H1 (cell line): ENCODE results near the gene TAF9B. TPM values are rescaled to one million over a fixed set of nuclear protein-coding genes. Genes with fewer than 3 reads are reported as not detected.

Experiments used
- CTCF ChIA-PET: fragments of 300-600 bp; sonication (Branson Sonifier 250); formaldehyde crosslinking; loops from one replicate; lab custom pipeline; 2021; ENCODE audit not compliant: partially characterized antibody; lab: Charles Lee
- POLR2A ChIA-PET: fragments of 300-600 bp; sonication (Branson Sonifier 250); formaldehyde crosslinking; loops from one replicate; lab custom pipeline; 2021; ENCODE audit warnings: inconsistent platforms; ENCODE audit not compliant: partially characterized antibody; lab: Charles Lee
- DNase-seq, 2 experiments: peaks; one replicate each; pipeline versions ENCODE4 v3.0.0 to v3.0.0-alpha.2; 2010 to 2022; ENCODE audit warnings: low spot score in 2 of 2, low read depth in 1 of 2, mixed read lengths in 1 of 2
- FAIRE-seq: peaks from 2 replicates; lab custom pipeline; 2011; peaks lifted over from hg19 to GRCh38; lab: Jason Lieb, UNC
- H2AFZ ChIP-seq: 2 replicates; pipeline ENCODE4 v1.8.1; 2012; ENCODE audit warnings: low read length, inconsistent platforms
- H2AK5ac ChIP-seq: 2 replicates; pipeline ENCODE4 v1.6.1; 2013; ENCODE audit warnings: low read depth, low read length
- H2BK120ac ChIP-seq: replicated peaks from 2 replicates; pipeline ENCODE3; 2013; ENCODE audit warnings: low read depth, low read length, inconsistent platforms
- H2BK12ac ChIP-seq: 2 replicates; pipeline ENCODE4 v1.6.1; 2013; ENCODE audit warnings: low read depth, low read length
- H2BK15ac ChIP-seq: 2 replicates; pipeline ENCODE4 v1.6.1; 2013; ENCODE audit warnings: low read length
- H2BK20ac ChIP-seq: 2 replicates; pipeline ENCODE4 v1.6.1; 2013; ENCODE audit warnings: low read length
- H2BK5ac ChIP-seq: 2 replicates; pipeline ENCODE4 v1.6.1; 2013; ENCODE audit warnings: low read depth, low read length
- H3K14ac ChIP-seq: 2 replicates; pipeline ENCODE4 v1.6.1; 2013; ENCODE audit warnings: inconsistent platforms; ENCODE audit not compliant: insufficient read length
- H3K18ac ChIP-seq: 2 replicates; pipeline ENCODE4 v1.6.1; 2013; ENCODE audit warnings: low read length; ENCODE audit errors: extremely low read depth
- H3K23ac ChIP-seq: 2 replicates; pipeline ENCODE4 v1.6.1; 2013; ENCODE audit warnings: inconsistent platforms; ENCODE audit not compliant: insufficient read length
- H3K23me2 ChIP-seq: 2 replicates; pipeline ENCODE4 v1.6.1; 2013; ENCODE audit warnings: low read depth, low read length
- H3K27ac ChIP-seq: 2 replicates; pipeline ENCODE4 v1.6.1; 2011; ENCODE audit warnings: low read depth, low read length, inconsistent platforms
- H3K27me3 ChIP-seq, 4 experiments: replicated peaks in 1 of 4; 1 replicate in 1 of 4; 2 replicates in 3 of 4; pipeline versions ENCODE4 v1.6.1 to v1.8.1; 2011 to 2013; ENCODE audit warnings: low read length in 3 of 4, mild to moderate bottlenecking in 3 of 4, inconsistent platforms in 2 of 4, mixed read lengths in 2 of 4, moderate library complexity in 1 of 4; ENCODE audit not compliant: control insufficient read depth in 3 of 4, insufficient read depth in 3 of 4; ENCODE audit errors: extremely low read depth in 1 of 4
- H3K36me3 ChIP-seq, 4 experiments: 2 replicates each; pipeline versions ENCODE4 v1.6.1 to v1.8.1; 2011 to 2013; ENCODE audit warnings: mild to moderate bottlenecking in 4 of 4, low read length in 3 of 4, moderate library complexity in 2 of 4, control low read depth in 1 of 4, inconsistent platforms in 1 of 4; ENCODE audit not compliant: insufficient read depth in 4 of 4, control insufficient read depth in 2 of 4
- H3K4ac ChIP-seq: replicated peaks from 2 replicates; pipeline ENCODE3; 2013; ENCODE audit warnings: low read length, low read depth, mixed read lengths, inconsistent platforms; ENCODE audit not compliant: insufficient read length
- H3K4me1 ChIP-seq, 4 experiments: replicated peaks in 1 of 4; 1 replicate in 1 of 4; 2 replicates in 3 of 4; pipeline versions ENCODE4 v1.6.1 to v1.8.1; 2011 to 2013; ENCODE audit warnings: low read length in 3 of 4, inconsistent platforms in 2 of 4, mixed read lengths in 1 of 4; ENCODE audit not compliant: insufficient read depth in 4 of 4, control insufficient read depth in 3 of 4
- H3K4me2 ChIP-seq, 2 experiments: 2 replicates each; pipeline versions ENCODE4 v1.6.1 to v1.8.1; 2011 to 2013; ENCODE audit warnings: low read depth in 2 of 2, low read length in 2 of 2, control low read depth in 1 of 2, inconsistent platforms in 1 of 2, mild to moderate bottlenecking in 1 of 2; ENCODE audit not compliant: insufficient read depth in 1 of 2
- H3K4me3 ChIP-seq, 4 experiments: fragments of 200-600, 300-600 bp in 1 of 4; sonication (generic), shearing (Covaris generic), sonication (Bioruptor Twin) in 1 of 4; 2 replicates each; pipeline versions ENCODE4 v1.5.1 to v1.8.1; 2011 to 2016; ENCODE audit warnings: low read length in 4 of 4, low read depth in 3 of 4, control low read depth in 2 of 4, inconsistent platforms in 2 of 4, mild to moderate bottlenecking in 2 of 4, mixed read lengths in 1 of 4, moderate library complexity in 1 of 4; ENCODE audit not compliant: insufficient read depth in 2 of 4; ENCODE audit errors: extremely low read depth in 1 of 4
- H3K56ac ChIP-seq: replicated peaks from 2 replicates; pipeline ENCODE3; 2013; ENCODE audit warnings: low read depth, mild to moderate bottlenecking, mixed read lengths, low read length, inconsistent platforms; ENCODE audit not compliant: insufficient read length
- H3K79me1 ChIP-seq: 2 replicates; pipeline ENCODE4 v1.6.1; 2013; ENCODE audit warnings: low read depth, low read length, control low read depth
- H3K79me2 ChIP-seq, 2 experiments: 2 replicates each; pipeline versions ENCODE4 v1.6.1 to v1.8.1; 2012 to 2013; ENCODE audit warnings: low read length in 2 of 2, mild to moderate bottlenecking in 2 of 2, inconsistent platforms in 1 of 2; ENCODE audit not compliant: insufficient read depth in 2 of 2, control insufficient read depth in 1 of 2
- H3K9ac ChIP-seq, 4 experiments: replicated peaks in 1 of 4; 1 replicate in 1 of 4; 2 replicates in 3 of 4; pipeline versions ENCODE4 v1.6.1 to v1.8.1; 2011 to 2013; ENCODE audit warnings: low read depth in 3 of 4, low read length in 3 of 4, control low read depth in 2 of 4, mild to moderate bottlenecking in 2 of 4, moderate library complexity in 2 of 4, inconsistent platforms in 1 of 4; ENCODE audit errors: extremely low read depth in 1 of 4
- H3K9me3 ChIP-seq, 2 experiments: 2 replicates each; pipeline versions ENCODE4 v1.6.1 to v1.8.1; 2012 to 2013; ENCODE audit warnings: mild to moderate bottlenecking in 2 of 2, moderate library complexity in 2 of 2, control low read depth in 1 of 2, inconsistent platforms in 1 of 2, low read depth in 1 of 2, low read length in 1 of 2, mixed read lengths in 1 of 2; ENCODE audit not compliant: insufficient read depth in 2 of 2
- H4K20me1 ChIP-seq, 2 experiments: replicated peaks in 1 of 2; 2 replicates each; pipeline versions ENCODE3 to v1.8.1; 2011 to 2013; ENCODE audit warnings: inconsistent platforms in 2 of 2, low read length in 2 of 2, mild to moderate bottlenecking in 1 of 2; ENCODE audit not compliant: insufficient read depth in 2 of 2, control insufficient read depth in 1 of 2
- H4K5ac ChIP-seq: 2 replicates; pipeline ENCODE4 v1.6.1; 2013; ENCODE audit warnings: low read length, low read depth, mixed read lengths, inconsistent platforms; ENCODE audit not compliant: insufficient read length
- H4K8ac ChIP-seq: 2 replicates; pipeline ENCODE4 v1.8.0; 2013; ENCODE audit warnings: mild to moderate bottlenecking, moderate library complexity, low read length, inconsistent platforms; ENCODE audit not compliant: insufficient read depth; ENCODE audit errors: extremely low read depth
- H4K91ac ChIP-seq: replicated peaks from 2 replicates; pipeline ENCODE3; 2013; ENCODE audit warnings: low read length, mixed read lengths, inconsistent platforms; ENCODE audit not compliant: insufficient read length
- ATF2 ChIP-seq: IDR thresholded peaks from 2 replicates; pipeline ENCODE4 v1.6.1; 2012; ENCODE audit warnings: low read length, inconsistent platforms
- CTCF ChIP-seq, 3 experiments: IDR thresholded peaks; 1 replicate in 2 of 3; 2 replicates in 1 of 3; pipeline versions ENCODE4 v1.5.1 to v1.6.1; 2011; ENCODE audit warnings: low read length in 3 of 3, mild to moderate bottlenecking in 3 of 3, inconsistent platforms in 2 of 3, low read depth in 1 of 3, moderate library complexity in 1 of 3; ENCODE audit not compliant: insufficient read depth in 1 of 3; ENCODE audit errors: control extremely low read depth in 1 of 3
- E2F6 ChIP-seq: IDR thresholded peaks from 2 replicates; pipeline ENCODE4 v1.6.1; 2012; ENCODE audit warnings: inconsistent platforms
- RAD21 ChIP-seq, 2 experiments: IDR thresholded peaks in 1 of 2; conservative IDR thresholded peaks in 1 of 2; 2 replicates each; pipeline ENCODE4 v1.6.1; 2011; ENCODE audit warnings: low read depth in 2 of 2, low read length in 2 of 2, improper control_type of control experiment in 1 of 2, inconsistent platforms in 1 of 2, mild to moderate bottlenecking in 1 of 2, moderate library complexity in 1 of 2
- SP4 ChIP-seq: IDR thresholded peaks from 2 replicates; pipeline ENCODE4 v1.6.1; 2012; ENCODE audit warnings: low read length, inconsistent platforms
- WGBS, 2 experiments: shearing (Covaris generic) in 1 of 2; methylation state at CpG; one replicate each; pipeline versions ENCODE4 v1.1.6 to v1.1.7; 2013 to 2015; ENCODE audit warnings: low lambda C conversion rate in 2 of 2, mixed read lengths in 2 of 2, inconsistent platforms in 1 of 2, low coverage in 1 of 2, missing lambda C conversion rate in 1 of 2; ENCODE audit not compliant: insufficient replicate concordance in 2 of 2, insufficient coverage in 1 of 2, insufficient read length in 1 of 2; ENCODE audit errors: extremely low coverage in 1 of 2, missing lambda C conversion rate in 1 of 2; 5-methylcytosine and 5-hydroxymethylcytosine counted together
- polyA plus RNA-seq, 7 experiments: library from polyadenylated mRNA; depleted of rRNA in 3 of 7; stranded (reverse) in 5 of 7; unstranded in 2 of 7; fragments of >200 nt in 5 of 7; fragments of 200-250 nt in 2 of 7; gene quantifications; 1 replicate in 5 of 7; 2 replicates in 1 of 7; 4 replicates in 1 of 7; pipeline versions ENCODE4 v1.2.1 to v1.2.3, GENCODE V29; 2011 to 2013; ENCODE audit warnings: missing spikeins in 2 of 7, mixed read lengths in 2 of 7
- total RNA-seq: library from RNA; stranded (reverse); fragmentation: NEBNext Ultra II Directional; extraction: Animal tissue kit (Norgen Biotek cat#: 25700); gene quantifications from 2 replicates; pipeline ENCODE4 v1.2.1, GENCODE V29; 2021

Gene TAF9B
- total and polyA plus RNA-seq, 2 of the 8 experiments (the other 6 are each of a cell fraction or from before 2014, with no cell fraction given), result 23.8 to 42.8 TPM

GRCh38 chrX:78092296-78092695 is 47.2 kb downstream of the TAF9B start:
- Histone ChIP-seq H2BK120ac (no peak overlapping the region), H4K5ac (no peak overlapping the region), H3K56ac (no peak overlapping the region), H4K8ac (no peak overlapping the region), H4K20me1 (no peaks in the 10 kb centered on the region), H3K9ac (no peak overlapping the region), H2BK20ac (no peak overlapping the region), H3K4me3 (no peak overlapping the region), H2BK5ac (peak overlapping the region; percentile 39; the same call in 1 of the 2 replicates), H3K4me1 (peaks cover 0 to 8% (median 3%) of the 10 kb centered on the region in 4 experiments; a peak in 3 of 7 replicates), H2BK15ac (no peak overlapping the region), H3K27me3 (no peaks in the 10 kb centered on the region), H3K18ac (no peak overlapping the region; the same call in 1 of the 2 replicates), H2AK5ac (no peak overlapping the region), H3K79me2 (no peaks in the 10 kb centered on the region), H4K91ac (no peak overlapping the region), H2AFZ (peak overlapping the region; percentile 81; the same call in 1 of the 2 replicates), H3K4me2 (no peak overlapping the region; a peak in 1 of 4 replicates), H3K14ac (no peak overlapping the region), H3K27ac (no peak overlapping the region), H2BK12ac (0 out of 2 replicates have a peak overlapping the region, but pooled peaks have one; percentile 27), H3K79me1 (no peaks in the 10 kb centered on the region), H3K36me3 (no peaks in the 10 kb centered on the region), H3K23ac (no peak overlapping the region), H3K23me2 (no peaks in the 10 kb centered on the region), H3K4ac (no peak overlapping the region), H3K9me3 (no peaks in the 10 kb centered on the region)
- peak in 1 of 2 experiments; percentile 46 for DNase-seq
- FAIRE-seq, result peak; percentile 88
- POLR2A ChIA-PET, result interaction anchor here (1.1 to 1.5 kb wide), 3 partner anchors 11 to 1944 kb away, joined by 3 to 5 read pairs (median 3); no protein-coding TSS in a partner anchor
- CTCF ChIA-PET, result interaction anchor here (0.8 to 2.1 kb wide), 10 partner anchors 10 to 67 kb away, joined by 3 to 8 read pairs (median 4); partner anchors contain the start of gene PGK1
- WGBS, 2 experiments, result 15% methylated on average over 2 of the region's 2 CpGs; no CpG with 5 or more reads in 1 of the 2 experiments
- TF ChIP-seq CTCF (IDR thresholded peaks at IDR 0.05; ENCODE audit: control extremely low read depth in 1 of 3, insufficient read depth in 1 of 3, low read depth in 1 of 3, low read length in 3 of 3), result peak; percentile 32 to 47 (median 47); a peak in 3 of 4 replicates
- no peak for TF ChIP-seq ATF2
- peak; percentile 72 to 76 for TF ChIP-seq RAD21 (IDR thresholded peaks at IDR 0.05 in 1 of 2, conservative IDR thresholded peaks at IDR 0.05 in 1 of 2; ENCODE audit: low read depth in 2 of 2, low read length in 2 of 2)
- no peak for TF ChIP-seq SP4
- no peak for TF ChIP-seq E2F6
